Activated CD8-positive, alpha-beta T cell treated with anti-CD3 and anti-CD28 coated beads, Interleukin-2, amount 10 ng/mL, durations not matched to agents 7 days and 5 days (primary cell): ENCODE measurements around the gene NMUR1. TPM values are rescaled to one million over a fixed set of nuclear protein-coding genes. Genes with fewer than 3 reads are reported as not detected.

Source experiments
- ATAC-seq: fragments of 150-1000 bp; cut with Tn5 transposase; one replicate; pipeline ENCODE4 v1.10.0; 2021; ENCODE audit warnings: moderate library complexity
- CTCF ChIA-PET: fragments of 350-600 bp; sonication (Branson Sonifier 250); formaldehyde crosslinking; loops from one replicate; lab custom pipeline; 2021; ENCODE audit warnings: antibody characterized with exemption; lab: Charles Lee
- POLR2A ChIA-PET: fragments of 350-600 bp; sonication (Branson Sonifier 250); formaldehyde crosslinking; loops from one replicate; lab custom pipeline; 2021; ENCODE audit warnings: antibody characterized with exemption; lab: Charles Lee
- DNase-seq: peaks from one replicate; pipeline ENCODE4 v3.0.0-alpha.2; 2020
- H3K27ac Mint-ChIP-seq: one replicate; pipeline ENCODE4 v1.8.0; 2021; ENCODE audit warnings: mild to moderate bottlenecking, mixed read lengths
- H3K27me3 Mint-ChIP-seq: one replicate; pipeline ENCODE4 v1.8.0; 2021; ENCODE audit warnings: low read depth, mixed read lengths
- H3K36me3 Mint-ChIP-seq: one replicate; pipeline ENCODE4 v1.8.0; 2021; ENCODE audit warnings: low read depth, mixed read lengths
- H3K4me1 Mint-ChIP-seq: one replicate; pipeline ENCODE4 v1.8.0; 2021; ENCODE audit warnings: low read depth, mixed read lengths
- H3K4me3 Mint-ChIP-seq: one replicate; pipeline ENCODE4 v1.8.0; 2021; ENCODE audit warnings: mild to moderate bottlenecking, mixed read lengths
- H3K9me3 Mint-ChIP-seq: one replicate; pipeline ENCODE4 v1.8.0; 2022; ENCODE audit warnings: mixed read lengths; ENCODE audit not compliant: insufficient read depth
- total RNA-seq, 2 experiments: library from RNA; stranded (reverse); gene quantifications; one replicate each; pipeline ENCODE4 v1.2.3, GENCODE V29; 2021

NMUR1 gene
- total RNA-seq, 2 experiments from 2014 or later: 0.95 to 0.99 TPM

DNA sequence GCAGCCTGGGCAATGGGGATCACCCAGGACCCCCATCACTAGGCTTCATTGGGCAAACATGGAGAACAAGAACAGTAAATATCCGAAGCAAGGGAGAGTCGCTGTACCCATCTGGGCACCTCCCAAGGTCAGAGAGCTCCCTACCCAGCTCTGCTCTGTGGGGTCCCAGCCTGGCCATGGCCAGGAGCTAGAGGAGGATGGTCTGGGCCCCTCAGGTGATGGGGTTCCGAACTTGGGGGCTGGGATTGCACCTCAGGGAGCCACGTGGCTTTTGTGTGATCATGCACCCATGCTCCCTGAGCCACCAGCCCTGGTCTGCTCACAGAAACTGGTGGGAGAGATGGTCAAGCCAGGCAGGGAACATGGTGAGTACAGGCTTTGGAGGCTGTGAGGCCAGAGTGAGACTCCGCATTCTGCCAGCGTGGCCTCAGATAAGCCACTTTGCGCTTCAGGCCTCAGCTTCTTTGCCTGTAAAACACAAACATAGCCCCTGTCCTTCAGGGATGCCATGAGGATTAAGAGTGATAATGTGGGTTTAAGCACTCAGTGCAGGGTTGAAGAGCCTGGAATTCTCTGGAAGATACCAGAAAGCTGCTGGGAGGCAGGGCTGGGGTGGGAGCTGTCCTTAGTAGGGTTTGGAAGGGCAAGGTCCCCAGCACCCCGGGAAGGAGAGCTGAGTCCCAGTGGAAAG is 3.0 kb upstream of the NMUR1 start:
- Mint-ChIP-seq H3K4me3 (no peak overlapping the region), H3K27me3 (peaks cover 53% of the 10 kb centered on the region), H3K4me1 (peaks cover 17% of the 10 kb centered on the region), H3K9me3 (no peaks in the 10 kb centered on the region), H3K36me3 (no peaks in the 10 kb centered on the region), H3K27ac (no peak overlapping the region)
- no peak for DNase-seq
- ChIA-PET CTCF (interaction anchor here (0.8 to 3.3 kb wide), 9 partner anchors 12 to 142 kb away, joined by 3 to 15 read pairs (median 3); no protein-coding TSS in a partner anchor), POLR2A (interaction anchor here (0.6 kb wide), 1 partner anchor 18 kb away, joined by 3 read pairs; no protein-coding TSS in a partner anchor)
- no peak for ATAC-seq

GRCh38 chr2:231532756-231533035 is 2.5 kb upstream of the NMUR1 start:
- no peaks in the 10 kb centered on the region for H3K9me3 Mint-ChIP-seq
- H3K27ac Mint-ChIP-seq: no peak overlapping the region
- H3K36me3 Mint-ChIP-seq: no peaks in the 10 kb centered on the region
- DNase-seq (no peak), ATAC-seq (no peak)
- H3K4me1 Mint-ChIP-seq: peaks cover 17% of the 10 kb centered on the region
- H3K27me3 Mint-ChIP-seq: peaks cover 58% of the 10 kb centered on the region
- no peak overlapping the region for H3K4me3 Mint-ChIP-seq
- CTCF ChIA-PET: interaction anchor here (0.8 to 3.3 kb wide), 10 partner anchors 11 to 50 kb away, joined by 3 to 15 read pairs (median 3); no protein-coding TSS in a partner anchor
- POLR2A ChIA-PET: no interaction called here

DNA sequence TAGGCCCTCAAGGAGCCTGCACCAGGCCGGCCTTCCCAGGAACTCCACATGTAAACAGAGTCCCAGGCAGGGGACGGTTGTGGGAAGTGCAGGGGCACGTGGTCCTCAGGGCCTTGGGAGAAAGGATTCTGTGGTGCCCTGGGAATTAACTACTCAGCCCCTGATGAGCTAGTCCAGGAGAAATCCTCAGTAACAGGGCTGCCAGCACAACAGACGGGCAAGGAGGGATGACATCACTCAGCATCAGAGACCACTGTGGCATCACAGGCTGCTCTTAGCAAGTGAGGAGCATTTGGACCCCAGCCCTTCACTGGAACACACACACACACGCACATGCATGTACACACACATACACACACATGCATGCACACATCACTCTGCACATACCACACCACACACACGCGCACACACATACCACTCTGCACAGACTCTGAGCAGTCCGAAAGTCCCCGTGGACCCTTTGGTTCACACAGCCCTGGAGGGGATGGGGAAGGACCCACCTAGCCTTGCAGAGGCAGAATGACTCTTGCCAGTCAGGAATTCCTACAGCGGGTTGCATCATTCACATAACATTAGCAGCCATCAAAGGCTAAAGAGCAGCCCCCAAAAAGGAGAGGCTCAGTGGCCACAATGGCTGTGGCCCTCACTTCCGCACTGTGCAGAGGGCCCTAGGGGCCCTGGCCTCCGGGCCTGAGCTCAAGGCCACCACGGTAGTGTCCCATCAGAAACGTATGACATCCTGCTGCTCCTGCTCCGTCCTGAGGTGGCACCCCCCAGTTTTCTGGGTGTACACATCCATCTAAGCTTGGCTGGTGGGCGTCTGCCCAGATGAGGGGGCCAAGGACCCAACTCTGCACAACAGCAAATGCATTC is 1.9 kb upstream of the NMUR1 start:
- Mint-ChIP-seq H3K4me1 (peaks cover 17% of the 10 kb centered on the region), H3K9me3 (no peaks in the 10 kb centered on the region), H3K27me3 (peaks cover 60% of the 10 kb centered on the region), H3K4me3 (no peak overlapping the region), H3K36me3 (no peaks in the 10 kb centered on the region), H3K27ac (peak overlapping the region; percentile 69)
- POLR2A ChIA-PET: interaction anchor here (0.6 kb wide), 1 partner anchor 441 kb away, joined by 4 read pairs; no protein-coding TSS in a partner anchor
- DNase-seq (no peak), ATAC-seq (no peak)
- CTCF ChIA-PET: interaction anchor here (0.6 to 3.3 kb wide), 12 partner anchors 10 to 143 kb away, joined by 3 to 15 read pairs (median 3); no protein-coding TSS in a partner anchor

DNA sequence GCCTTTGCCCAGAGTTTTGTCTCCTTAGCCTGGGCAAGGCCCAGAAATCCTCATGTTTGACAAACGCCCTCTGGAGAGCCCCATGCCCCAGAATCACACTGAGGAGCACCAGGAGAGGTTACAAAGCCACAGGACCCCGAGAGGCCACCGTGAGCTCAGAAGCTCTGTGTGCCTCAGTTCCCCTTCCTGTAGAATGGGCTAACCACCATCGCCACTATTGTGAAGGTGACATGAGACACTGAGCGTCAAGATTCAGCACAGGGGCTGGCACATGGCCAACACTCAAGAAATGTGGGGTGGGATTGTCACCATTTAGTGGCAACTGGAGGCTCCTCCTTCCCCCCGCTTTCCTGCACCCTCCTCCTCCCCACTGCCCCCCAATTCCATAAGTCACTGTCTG is 1.2 kb upstream of the NMUR1 start:
- DNase-seq: no peak
- H3K4me3 Mint-ChIP-seq: no peak overlapping the region
- no peak overlapping the region for H3K27ac Mint-ChIP-seq

DNA sequence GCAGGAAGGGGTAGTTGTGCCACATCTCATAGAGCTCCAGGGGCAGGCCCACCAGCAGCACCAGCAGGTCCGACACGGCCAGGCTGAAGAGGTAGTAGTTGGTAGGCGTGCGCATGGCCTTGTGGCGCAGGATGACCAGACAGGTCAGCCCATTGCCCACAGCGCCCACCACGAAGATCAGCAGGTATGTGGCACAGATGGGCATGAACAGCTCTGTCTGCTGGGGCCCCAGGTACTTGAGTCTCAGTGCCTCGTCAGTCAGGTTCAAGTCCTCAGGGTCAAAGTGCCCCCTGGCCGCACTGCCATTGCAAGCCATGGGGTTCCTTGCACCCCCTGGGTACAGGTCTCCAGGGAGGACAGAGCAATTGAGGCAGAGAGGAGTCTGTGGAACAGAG is 1.6 kb downstream of the NMUR1 start:
- no peak overlapping the region for H3K27ac Mint-ChIP-seq
- H3K9me3 Mint-ChIP-seq: no peaks in the 10 kb centered on the region
- POLR2A ChIA-PET: no interaction called here
- DNase-seq: no peak
- no peak overlapping the region for H3K4me3 Mint-ChIP-seq
- H3K36me3 Mint-ChIP-seq: peaks cover 6% of the 10 kb centered on the region
- CTCF ChIA-PET: interaction anchor here (0.7 to 1.2 kb wide), 3 partner anchors 17 to 32 kb away, joined by 3 to 4 read pairs (median 3); no protein-coding TSS in a partner anchor
- H3K27me3 Mint-ChIP-seq: peaks cover 60% of the 10 kb centered on the region
- no peak for ATAC-seq
- H3K4me1 Mint-ChIP-seq: peaks cover 45% of the 10 kb centered on the region

More for the DNA sequence above, 1.2 kb upstream of the NMUR1 start:
- H3K27me3 Mint-ChIP-seq: peaks cover 61% of the 10 kb centered on the region
- ChIA-PET POLR2A (interaction anchor here (0.6 kb wide), 1 partner anchor 442 kb away, joined by 4 read pairs; no protein-coding TSS in a partner anchor), CTCF (interaction anchor here (1.1 to 3.3 kb wide), 7 partner anchors 10 to 27 kb away, joined by 3 to 15 read pairs (median 5); no protein-coding TSS in a partner anchor)
- no peak for ATAC-seq
- no peaks in the 10 kb centered on the region for H3K36me3 Mint-ChIP-seq
- H3K4me1 Mint-ChIP-seq: peaks cover 21% of the 10 kb centered on the region
- H3K9me3 Mint-ChIP-seq: no peaks in the 10 kb centered on the region

DNA sequence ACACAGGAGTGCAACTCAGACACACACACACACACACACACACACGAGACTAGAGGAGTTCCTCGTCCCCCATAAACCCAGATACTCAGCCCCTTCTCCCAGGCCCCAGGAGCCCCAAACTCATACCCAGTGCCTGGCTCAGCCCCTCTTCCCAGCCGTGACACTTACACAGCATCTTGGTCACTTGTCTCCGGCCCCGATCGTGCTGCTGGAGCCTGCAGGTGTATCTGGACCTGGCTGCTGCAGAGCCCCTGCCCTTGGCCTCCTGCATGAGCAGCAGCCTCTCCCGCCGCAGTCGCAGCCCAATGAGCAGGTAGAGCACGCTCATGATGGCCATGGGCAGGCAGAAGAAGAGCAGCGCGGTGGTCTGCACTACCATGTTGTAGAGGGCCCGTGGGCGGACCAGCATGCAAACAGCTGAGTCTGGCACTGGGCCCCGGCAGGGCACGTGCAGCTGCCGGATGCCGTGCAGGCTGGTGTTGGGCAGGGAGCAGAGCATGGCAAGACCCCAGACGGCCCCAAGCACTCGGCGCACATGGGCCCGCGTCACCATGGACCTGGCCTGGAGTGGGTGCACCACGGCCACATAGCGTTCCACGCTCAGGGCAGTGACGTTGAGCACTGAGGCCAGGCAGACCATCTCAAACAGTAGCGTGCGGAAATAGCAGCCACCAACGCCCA is 2.1 kb downstream of the NMUR1 start:
- CTCF ChIA-PET: interaction anchor here (1.2 kb wide), 1 partner anchor 28 kb away, joined by 4 read pairs; no protein-coding TSS in a partner anchor
- Mint-ChIP-seq H3K27me3 (peaks cover 55% of the 10 kb centered on the region), H3K36me3 (peaks cover 6% of the 10 kb centered on the region), H3K27ac (no peak overlapping the region), H3K9me3 (no peaks in the 10 kb centered on the region), H3K4me1 (peaks cover 50% of the 10 kb centered on the region), H3K4me3 (no peak overlapping the region)
- DNase-seq: no peak
- POLR2A ChIA-PET: no interaction called here
- ATAC-seq: no peak

- H3K4me1 Mint-ChIP-seq: peaks cover 59% of the 10 kb centered on the region
- ATAC-seq (no peak), DNase-seq (no peak)
- ChIA-PET POLR2A (no interaction called here), CTCF (interaction anchor here (1.1 to 1.6 kb wide), 2 partner anchors 10 to 29 kb away, joined by 3 to 11 read pairs; no protein-coding TSS in a partner anchor)
- H3K4me3 Mint-ChIP-seq: no peak overlapping the region
- peaks cover 6% of the 10 kb centered on the region for H3K36me3 Mint-ChIP-seq
- no peaks in the 10 kb centered on the region for H3K9me3 Mint-ChIP-seq
- peaks cover 47% of the 10 kb centered on the region for H3K27me3 Mint-ChIP-seq
- H3K27ac Mint-ChIP-seq: no peak overlapping the region
Measured at GRCh38 chr2:231527091-231527395, 3.2 kb downstream of the NMUR1 start.

- Mint-ChIP-seq H3K4me1 (peaks cover 59% of the 10 kb centered on the region), H3K36me3 (peaks cover 6% of the 10 kb centered on the region), H3K4me3 (no peak overlapping the region), H3K27ac (no peak overlapping the region), H3K9me3 (no peaks in the 10 kb centered on the region), H3K27me3 (peaks cover 45% of the 10 kb centered on the region)
- ChIA-PET POLR2A (interaction anchor here (1.0 kb wide), 1 partner anchor 19 kb away, joined by 3 read pairs; no protein-coding TSS in a partner anchor), CTCF (interaction anchor here (0.8 to 1.6 kb wide), 6 partner anchors 9 to 75 kb away, joined by 3 to 11 read pairs (median 3); no protein-coding TSS in a partner anchor)
- DNase-seq: no peak
- ATAC-seq: no peak
Measured at GRCh38 chr2:231526341-231527090, 3.7 kb downstream of the NMUR1 start.

GRCh38 chr2:231525248-231526163 is 4.7 kb downstream of the NMUR1 start:
- POLR2A ChIA-PET: interaction anchor here (1.0 to 1.1 kb wide), 2 partner anchors 20 to 183 kb away, joined by 3 read pairs; partner anchors contain the start of gene PTMA
- no peak overlapping the region for H3K27ac Mint-ChIP-seq

More at GRCh38 chr2:231525248-231526163, 4.7 kb downstream of the NMUR1 start:
- H3K36me3 Mint-ChIP-seq: peaks cover 6% of the 10 kb centered on the region
- CTCF ChIA-PET: interaction anchor here (0.8 to 1.6 kb wide), 6 partner anchors 8 to 76 kb away, joined by 3 to 11 read pairs (median 3); no protein-coding TSS in a partner anchor
- H3K4me1 Mint-ChIP-seq: peaks cover 56% of the 10 kb centered on the region
- no peak for DNase-seq
- peaks cover 47% of the 10 kb centered on the region for H3K27me3 Mint-ChIP-seq
- no peak overlapping the region for H3K4me3 Mint-ChIP-seq
- H3K9me3 Mint-ChIP-seq: no peaks in the 10 kb centered on the region
- no peak for ATAC-seq
